IPS-18c (cell line): ENCODE data around the gene CAVIN2.
"Not testable (repeated sequence)": the region's sequence is repeated elsewhere in the genome, so short reads cannot be mapped to it uniquely, and the experiment has no call there.

Source experiments
- H3K4me3 ChIP-seq: 2 replicates; pipeline ENCODE4 v1.7.0; 2013; ENCODE audit warnings: low read depth, mild to moderate bottlenecking, low read length, moderate library complexity; ENCODE audit not compliant: insufficient read depth
- H3K9me3 ChIP-seq: one replicate; pipeline ENCODE4 v1.6.1; 2013; ENCODE audit warnings: mild to moderate bottlenecking, low read length, moderate library complexity; ENCODE audit not compliant: control insufficient read depth, insufficient read depth

Gene CAVIN2

GRCh38 chr2:191791953-191792560, 54.8 kb downstream of the CAVIN2 start:
- Histone ChIP-seq H3K9me3 (peaks cover 3% of the 10 kb centered on the region), H3K4me3 (no peak overlapping the region)

DNA sequence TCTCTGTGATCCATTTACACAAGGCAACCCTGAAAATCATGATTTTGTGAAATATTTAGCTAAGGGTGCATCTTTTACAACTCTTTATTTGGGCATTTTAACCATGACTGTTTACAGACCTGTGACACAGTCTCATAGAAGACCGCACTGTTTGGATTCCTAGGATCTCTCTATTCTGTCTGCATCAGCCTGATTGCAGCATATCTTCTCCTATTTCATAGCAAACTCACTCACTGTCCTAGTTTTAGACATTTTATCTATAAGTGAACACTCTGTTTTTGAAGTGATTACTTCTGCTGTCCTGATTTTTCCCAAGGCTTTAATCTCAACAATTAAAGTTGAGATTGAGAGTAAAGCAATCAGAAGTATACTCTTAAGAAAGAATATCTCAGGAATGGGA, 56.2 kb downstream of the CAVIN2 start:
- H3K9me3 ChIP-seq, result peaks cover 3% of the 10 kb centered on the region
- H3K4me3 ChIP-seq, result no peak overlapping the region

DNA sequence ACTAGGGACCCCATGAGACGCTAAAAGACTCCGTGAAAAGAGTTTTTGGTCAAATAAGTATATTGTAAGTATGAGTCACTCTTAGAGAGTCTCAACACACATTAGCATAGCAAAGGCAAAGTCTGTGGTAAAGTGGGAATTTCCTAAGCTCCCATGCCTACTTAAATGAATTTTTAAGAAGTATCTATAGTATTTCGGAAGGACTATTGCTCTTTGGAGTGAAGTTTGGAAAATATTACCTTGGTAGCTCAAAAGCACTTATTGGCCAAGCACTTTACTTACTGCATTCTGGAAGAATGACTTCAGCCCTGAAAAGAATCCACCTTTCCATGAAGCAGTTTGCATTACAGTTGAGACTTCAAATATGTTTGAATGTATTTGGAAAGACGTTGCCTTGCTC, 57.1 kb downstream of the CAVIN2 start:
- H3K9me3 ChIP-seq, result peaks cover 3% of the 10 kb centered on the region

GRCh38 chr2:191786694-191787093, 60.2 kb downstream of the CAVIN2 start:
- Histone ChIP-seq H3K4me3 (no peak overlapping the region), H3K9me3 (no peaks in the 10 kb centered on the region)

More for the DNA sequence above, 57.1 kb downstream of the CAVIN2 start:
- H3K4me3 ChIP-seq, result no peak overlapping the region

DNA sequence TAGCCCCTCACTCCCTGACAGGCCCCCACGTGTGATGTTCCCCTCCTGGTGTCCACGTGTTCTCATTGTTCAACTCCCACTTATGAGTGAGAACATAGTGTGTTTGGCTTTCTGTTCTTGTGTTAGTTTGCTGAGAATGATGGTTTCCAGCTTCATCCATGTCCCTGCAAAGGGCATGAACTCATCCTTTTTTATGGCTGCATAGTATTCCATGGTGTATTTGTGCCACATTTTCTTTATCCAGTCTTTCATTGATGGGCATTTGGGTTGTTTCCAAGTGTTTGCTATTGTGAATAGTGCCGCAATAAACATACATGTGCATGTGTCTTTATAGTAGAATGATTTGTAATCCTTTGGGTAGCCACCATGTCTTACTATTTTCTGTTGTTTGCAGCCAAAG, 61.2 kb downstream of the CAVIN2 start:
- H3K9me3 ChIP-seq, H3K4me3 ChIP-seq: not testable (repeated sequence)
